H1 (cell line): ENCODE results near the gene DUSP9. TPM values are rescaled to one million over a fixed set of nuclear protein-coding genes. Genes with fewer than 3 reads are reported as not detected.
"Not testable (repeated sequence)": the region's sequence is repeated elsewhere in the genome, so short reads cannot be mapped to it uniquely, and the experiment has no call there.

Experiments
- CTCF ChIA-PET: fragments of 300-600 bp; sonication (Branson Sonifier 250); formaldehyde crosslinking; loops from one replicate; lab custom pipeline; 2021; ENCODE audit not compliant: partially characterized antibody; lab: Charles Lee
- POLR2A ChIA-PET: fragments of 300-600 bp; sonication (Branson Sonifier 250); formaldehyde crosslinking; loops from one replicate; lab custom pipeline; 2021; ENCODE audit warnings: inconsistent platforms; ENCODE audit not compliant: partially characterized antibody; lab: Charles Lee
- DNase-seq, 2 experiments: peaks; one replicate each; pipeline versions ENCODE4 v3.0.0 to v3.0.0-alpha.2; 2010 to 2022; ENCODE audit warnings: low spot score in 2 of 2, low read depth in 1 of 2, mixed read lengths in 1 of 2
- FAIRE-seq: peaks from 2 replicates; lab custom pipeline; 2011; peaks lifted over from hg19 to GRCh38; lab: Jason Lieb, UNC
- H2AFZ ChIP-seq: 2 replicates; pipeline ENCODE4 v1.8.1; 2012; ENCODE audit warnings: low read length, inconsistent platforms
- H2AK5ac ChIP-seq: 2 replicates; pipeline ENCODE4 v1.6.1; 2013; ENCODE audit warnings: low read depth, low read length
- H2BK120ac ChIP-seq: replicated peaks from 2 replicates; pipeline ENCODE3; 2013; ENCODE audit warnings: low read depth, low read length, inconsistent platforms
- H2BK12ac ChIP-seq: 2 replicates; pipeline ENCODE4 v1.6.1; 2013; ENCODE audit warnings: low read depth, low read length
- H2BK15ac ChIP-seq: 2 replicates; pipeline ENCODE4 v1.6.1; 2013; ENCODE audit warnings: low read length
- H2BK20ac ChIP-seq: 2 replicates; pipeline ENCODE4 v1.6.1; 2013; ENCODE audit warnings: low read length
- H2BK5ac ChIP-seq: 2 replicates; pipeline ENCODE4 v1.6.1; 2013; ENCODE audit warnings: low read depth, low read length
- H3K14ac ChIP-seq: 2 replicates; pipeline ENCODE4 v1.6.1; 2013; ENCODE audit warnings: inconsistent platforms; ENCODE audit not compliant: insufficient read length
- H3K18ac ChIP-seq: 2 replicates; pipeline ENCODE4 v1.6.1; 2013; ENCODE audit warnings: low read length; ENCODE audit errors: extremely low read depth
- H3K23ac ChIP-seq: 2 replicates; pipeline ENCODE4 v1.6.1; 2013; ENCODE audit warnings: inconsistent platforms; ENCODE audit not compliant: insufficient read length
- H3K23me2 ChIP-seq: 2 replicates; pipeline ENCODE4 v1.6.1; 2013; ENCODE audit warnings: low read depth, low read length
- H3K27ac ChIP-seq: 2 replicates; pipeline ENCODE4 v1.6.1; 2011; ENCODE audit warnings: low read depth, low read length, inconsistent platforms
- H3K27me3 ChIP-seq, 4 experiments: replicated peaks in 1 of 4; 1 replicate in 1 of 4; 2 replicates in 3 of 4; pipeline versions ENCODE4 v1.6.1 to v1.8.1; 2011 to 2013; ENCODE audit warnings: low read length in 3 of 4, mild to moderate bottlenecking in 3 of 4, inconsistent platforms in 2 of 4, mixed read lengths in 2 of 4, moderate library complexity in 1 of 4; ENCODE audit not compliant: control insufficient read depth in 3 of 4, insufficient read depth in 3 of 4; ENCODE audit errors: extremely low read depth in 1 of 4
- H3K36me3 ChIP-seq, 4 experiments: 2 replicates each; pipeline versions ENCODE4 v1.6.1 to v1.8.1; 2011 to 2013; ENCODE audit warnings: mild to moderate bottlenecking in 4 of 4, low read length in 3 of 4, moderate library complexity in 2 of 4, control low read depth in 1 of 4, inconsistent platforms in 1 of 4; ENCODE audit not compliant: insufficient read depth in 4 of 4, control insufficient read depth in 2 of 4
- H3K4ac ChIP-seq: replicated peaks from 2 replicates; pipeline ENCODE3; 2013; ENCODE audit warnings: low read length, low read depth, mixed read lengths, inconsistent platforms; ENCODE audit not compliant: insufficient read length
- H3K4me1 ChIP-seq, 4 experiments: replicated peaks in 1 of 4; 1 replicate in 1 of 4; 2 replicates in 3 of 4; pipeline versions ENCODE4 v1.6.1 to v1.8.1; 2011 to 2013; ENCODE audit warnings: low read length in 3 of 4, inconsistent platforms in 2 of 4, mixed read lengths in 1 of 4; ENCODE audit not compliant: insufficient read depth in 4 of 4, control insufficient read depth in 3 of 4
- H3K4me2 ChIP-seq, 2 experiments: 2 replicates each; pipeline versions ENCODE4 v1.6.1 to v1.8.1; 2011 to 2013; ENCODE audit warnings: low read depth in 2 of 2, low read length in 2 of 2, control low read depth in 1 of 2, inconsistent platforms in 1 of 2, mild to moderate bottlenecking in 1 of 2; ENCODE audit not compliant: insufficient read depth in 1 of 2
- H3K4me3 ChIP-seq, 4 experiments: fragments of 200-600, 300-600 bp in 1 of 4; sonication (generic), shearing (Covaris generic), sonication (Bioruptor Twin) in 1 of 4; 2 replicates each; pipeline versions ENCODE4 v1.5.1 to v1.8.1; 2011 to 2016; ENCODE audit warnings: low read length in 4 of 4, low read depth in 3 of 4, control low read depth in 2 of 4, inconsistent platforms in 2 of 4, mild to moderate bottlenecking in 2 of 4, mixed read lengths in 1 of 4, moderate library complexity in 1 of 4; ENCODE audit not compliant: insufficient read depth in 2 of 4; ENCODE audit errors: extremely low read depth in 1 of 4
- H3K56ac ChIP-seq: replicated peaks from 2 replicates; pipeline ENCODE3; 2013; ENCODE audit warnings: low read depth, mild to moderate bottlenecking, mixed read lengths, low read length, inconsistent platforms; ENCODE audit not compliant: insufficient read length
- H3K79me1 ChIP-seq: 2 replicates; pipeline ENCODE4 v1.6.1; 2013; ENCODE audit warnings: low read depth, low read length, control low read depth
- H3K79me2 ChIP-seq, 2 experiments: 2 replicates each; pipeline versions ENCODE4 v1.6.1 to v1.8.1; 2012 to 2013; ENCODE audit warnings: low read length in 2 of 2, mild to moderate bottlenecking in 2 of 2, inconsistent platforms in 1 of 2; ENCODE audit not compliant: insufficient read depth in 2 of 2, control insufficient read depth in 1 of 2
- H3K9ac ChIP-seq, 4 experiments: replicated peaks in 1 of 4; 1 replicate in 1 of 4; 2 replicates in 3 of 4; pipeline versions ENCODE4 v1.6.1 to v1.8.1; 2011 to 2013; ENCODE audit warnings: low read depth in 3 of 4, low read length in 3 of 4, control low read depth in 2 of 4, mild to moderate bottlenecking in 2 of 4, moderate library complexity in 2 of 4, inconsistent platforms in 1 of 4; ENCODE audit errors: extremely low read depth in 1 of 4
- H3K9me3 ChIP-seq, 2 experiments: 2 replicates each; pipeline versions ENCODE4 v1.6.1 to v1.8.1; 2012 to 2013; ENCODE audit warnings: mild to moderate bottlenecking in 2 of 2, moderate library complexity in 2 of 2, control low read depth in 1 of 2, inconsistent platforms in 1 of 2, low read depth in 1 of 2, low read length in 1 of 2, mixed read lengths in 1 of 2; ENCODE audit not compliant: insufficient read depth in 2 of 2
- H4K20me1 ChIP-seq, 2 experiments: replicated peaks in 1 of 2; 2 replicates each; pipeline versions ENCODE3 to v1.8.1; 2011 to 2013; ENCODE audit warnings: inconsistent platforms in 2 of 2, low read length in 2 of 2, mild to moderate bottlenecking in 1 of 2; ENCODE audit not compliant: insufficient read depth in 2 of 2, control insufficient read depth in 1 of 2
- H4K5ac ChIP-seq: 2 replicates; pipeline ENCODE4 v1.6.1; 2013; ENCODE audit warnings: low read length, low read depth, mixed read lengths, inconsistent platforms; ENCODE audit not compliant: insufficient read length
- H4K8ac ChIP-seq: 2 replicates; pipeline ENCODE4 v1.8.0; 2013; ENCODE audit warnings: mild to moderate bottlenecking, moderate library complexity, low read length, inconsistent platforms; ENCODE audit not compliant: insufficient read depth; ENCODE audit errors: extremely low read depth
- H4K91ac ChIP-seq: replicated peaks from 2 replicates; pipeline ENCODE3; 2013; ENCODE audit warnings: low read length, mixed read lengths, inconsistent platforms; ENCODE audit not compliant: insufficient read length
- whole genome bisulfite sequencing, 2 experiments: shearing (Covaris generic) in 1 of 2; methylation state at CpG; one replicate each; pipeline versions ENCODE4 v1.1.6 to v1.1.7; 2013 to 2015; ENCODE audit warnings: low lambda C conversion rate in 2 of 2, mixed read lengths in 2 of 2, inconsistent platforms in 1 of 2, low coverage in 1 of 2, missing lambda C conversion rate in 1 of 2; ENCODE audit not compliant: insufficient replicate concordance in 2 of 2, insufficient coverage in 1 of 2, insufficient read length in 1 of 2; ENCODE audit errors: extremely low coverage in 1 of 2, missing lambda C conversion rate in 1 of 2; 5-methylcytosine and 5-hydroxymethylcytosine counted together
- polyA plus RNA-seq, 7 experiments: library from polyadenylated mRNA; depleted of rRNA in 3 of 7; stranded (reverse) in 5 of 7; unstranded in 2 of 7; fragments of >200 nt in 5 of 7; fragments of 200-250 nt in 2 of 7; gene quantifications; 1 replicate in 5 of 7; 2 replicates in 1 of 7; 4 replicates in 1 of 7; pipeline versions ENCODE4 v1.2.1 to v1.2.3, GENCODE V29; 2011 to 2013; ENCODE audit warnings: missing spikeins in 2 of 7, mixed read lengths in 2 of 7
- total RNA-seq: library from RNA; stranded (reverse); fragmentation: NEBNext Ultra II Directional; extraction: Animal tissue kit (Norgen Biotek cat#: 25700); gene quantifications from 2 replicates; pipeline ENCODE4 v1.2.1, GENCODE V29; 2021

Gene DUSP9
- total and polyA plus RNA-seq, 2 of the 8 experiments (the other 6 are each of a cell fraction or from before 2014, with no cell fraction given) = 0.80 to 1.1 TPM

DNA sequence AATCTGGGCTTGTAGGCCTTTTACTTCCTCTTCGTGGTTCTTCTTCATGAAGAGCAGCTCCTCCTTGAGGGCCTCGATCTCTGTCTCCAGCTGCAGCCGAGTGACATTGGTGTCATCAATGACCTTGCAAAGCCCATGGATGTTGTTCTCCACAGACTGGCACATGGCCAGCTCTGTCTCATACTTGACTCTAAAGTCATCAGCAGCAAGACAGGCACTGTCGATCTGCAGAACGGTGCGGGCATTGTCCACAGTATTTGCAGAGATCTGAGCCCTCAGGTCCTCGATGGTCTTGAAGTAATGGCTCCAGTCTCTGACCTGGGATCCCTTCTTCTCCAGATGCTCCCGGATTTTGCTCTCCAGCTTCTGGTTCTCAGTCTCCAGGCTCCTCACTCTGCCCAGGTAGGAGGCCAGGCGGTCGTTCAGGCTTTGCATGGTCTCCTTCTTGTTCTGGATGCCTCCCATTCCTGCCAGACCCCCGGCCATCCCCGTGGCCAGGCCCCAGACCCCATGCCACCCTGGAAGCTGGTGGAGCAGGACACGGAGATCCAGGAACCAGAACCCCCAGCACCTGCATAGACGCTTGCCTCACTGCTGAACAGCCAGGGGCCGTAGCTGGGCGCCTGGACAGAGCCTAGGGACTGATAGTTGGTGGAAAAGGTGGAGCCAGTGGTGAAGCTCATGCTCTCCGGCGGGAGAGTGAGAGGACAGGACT, 42.2 kb upstream of the DUSP9 start:
- POLR2A ChIA-PET, H2BK5ac ChIP-seq: not testable (repeated sequence)
- CTCF ChIA-PET = interaction anchor here (0.9 to 3.6 kb wide), 10 partner anchors 25 to 80 kb away, joined by 3 to 17 read pairs (median 4); no protein-coding TSS in a partner anchor

More for the DNA sequence above, 42.2 kb upstream of the DUSP9 start:
- not testable (repeated sequence) for H4K5ac ChIP-seq, H3K27ac ChIP-seq, H2BK15ac ChIP-seq, FAIRE-seq, H3K56ac ChIP-seq, H3K4me2 ChIP-seq, H3K18ac ChIP-seq, H2BK12ac ChIP-seq, H3K23ac ChIP-seq, H3K4me3 ChIP-seq, H2AK5ac ChIP-seq, H3K14ac ChIP-seq, H4K8ac ChIP-seq, H3K9ac ChIP-seq, H2BK20ac ChIP-seq, H3K79me2 ChIP-seq, H3K23me2 ChIP-seq, H3K79me1 ChIP-seq, H4K91ac ChIP-seq, H2BK120ac ChIP-seq, H3K36me3 ChIP-seq, H3K4me1 ChIP-seq, H3K9me3 ChIP-seq, DNase-seq, H2AFZ ChIP-seq, H3K4ac ChIP-seq, H4K20me1 ChIP-seq
- peaks cover 0 to 13% (median 5%) of the 10 kb centered on the region in 4 experiments; a peak in 4 of 7 replicates for H3K27me3 ChIP-seq
- 62% methylated on average over 4 of the region's 18 CpGs; no CpG with 5 or more reads in 1 of the 2 experiments for WGBS, 2 experiments
